Neural crest cell (in vitro differentiated cells): ENCODE data around the gene COIL. TPM values are rescaled to one million over a fixed set of nuclear protein-coding genes. Genes with fewer than 3 reads are reported as not detected.

Experiments
- DNase-seq: peaks from one replicate; pipeline ENCODE4 v3.0.0; 2021; ENCODE audit warnings: low read depth, mixed read lengths, low spot score
- H3K27ac Mint-ChIP-seq: one replicate; pipeline ENCODE4 v1.8.0; 2021; ENCODE audit warnings: mild to moderate bottlenecking, mixed read lengths; ENCODE audit not compliant: unreplicated experiment
- H3K27me3 Mint-ChIP-seq: 2 replicates; pipeline ENCODE4 v1.8.0; 2021; ENCODE audit warnings: low read depth, mild to moderate bottlenecking, mixed read lengths
- H3K36me3 Mint-ChIP-seq: 2 replicates; pipeline ENCODE4 v1.8.0; 2021; ENCODE audit warnings: low read depth, mild to moderate bottlenecking, mixed read lengths
- H3K4me1 Mint-ChIP-seq: 2 replicates; pipeline ENCODE4 v1.8.0; 2021; ENCODE audit warnings: mixed read lengths
- H3K4me3 Mint-ChIP-seq: one replicate; pipeline ENCODE4 v1.8.0; 2021; ENCODE audit warnings: mild to moderate bottlenecking, mixed read lengths
- H3K9me3 Mint-ChIP-seq: 2 replicates; pipeline ENCODE4 v1.8.0; 2021; ENCODE audit warnings: mixed read lengths
- total RNA-seq: library from RNA; stranded (reverse); gene quantifications from 2 replicates; pipeline ENCODE4 v1.2.1, GENCODE V29; 2021
- TF ChIP-seq, protein P1 (sequence below): fragments of 200-600 bp; sonication (generic); conservative IDR thresholded peaks from 2 replicates; pipeline ENCODE4 v1.5.0; 2021; ENCODE audit warnings: antibody characterized with exemption, mild to moderate bottlenecking

The COIL gene
- total RNA-seq, 1 donor from 2014 or later, result 24.1 TPM

GRCh38 chr17:56936697-56937322, 24.0 kb downstream of the COIL start:
- Mint-ChIP-seq H3K36me3 (peaks cover 50% of the 10 kb centered on the region), H3K4me1 (peaks cover 4% of the 10 kb centered on the region), H3K27ac (no peak overlapping the region), H3K9me3 (no peaks in the 10 kb centered on the region), H3K4me3 (no peak overlapping the region), H3K27me3 (no peaks in the 10 kb centered on the region)
- TF ChIP-seq, protein P1, sequence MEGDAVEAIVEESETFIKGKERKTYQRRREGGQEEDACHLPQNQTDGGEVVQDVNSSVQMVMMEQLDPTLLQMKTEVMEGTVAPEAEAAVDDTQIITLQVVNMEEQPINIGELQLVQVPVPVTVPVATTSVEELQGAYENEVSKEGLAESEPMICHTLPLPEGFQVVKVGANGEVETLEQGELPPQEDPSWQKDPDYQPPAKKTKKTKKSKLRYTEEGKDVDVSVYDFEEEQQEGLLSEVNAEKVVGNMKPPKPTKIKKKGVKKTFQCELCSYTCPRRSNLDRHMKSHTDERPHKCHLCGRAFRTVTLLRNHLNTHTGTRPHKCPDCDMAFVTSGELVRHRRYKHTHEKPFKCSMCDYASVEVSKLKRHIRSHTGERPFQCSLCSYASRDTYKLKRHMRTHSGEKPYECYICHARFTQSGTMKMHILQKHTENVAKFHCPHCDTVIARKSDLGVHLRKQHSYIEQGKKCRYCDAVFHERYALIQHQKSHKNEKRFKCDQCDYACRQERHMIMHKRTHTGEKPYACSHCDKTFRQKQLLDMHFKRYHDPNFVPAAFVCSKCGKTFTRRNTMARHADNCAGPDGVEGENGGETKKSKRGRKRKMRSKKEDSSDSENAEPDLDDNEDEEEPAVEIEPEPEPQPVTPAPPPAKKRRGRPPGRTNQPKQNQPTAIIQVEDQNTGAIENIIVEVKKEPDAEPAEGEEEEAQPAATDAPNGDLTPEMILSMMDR, result no peak
- no peak for DNase-seq

DNA sequence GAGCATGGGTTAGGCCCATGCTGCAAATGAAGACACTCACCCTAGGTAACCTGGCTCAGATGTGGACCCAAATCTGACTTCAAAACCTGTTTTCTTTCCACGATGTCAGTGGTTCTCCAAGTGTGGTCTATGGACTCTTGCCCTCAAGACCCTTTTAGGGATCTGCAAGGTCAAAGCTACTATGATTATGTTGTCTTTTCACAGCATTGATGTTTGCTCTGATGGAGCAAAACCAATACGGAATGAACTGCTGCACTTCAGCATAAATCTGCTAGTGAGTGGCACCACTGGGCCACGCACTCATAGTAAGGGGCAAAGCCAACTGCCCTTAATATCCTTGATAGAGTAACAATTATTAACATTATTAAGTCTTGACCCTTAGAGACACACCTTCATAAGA, 25.4 kb downstream of the COIL start:
- Mint-ChIP-seq H3K4me3 (no peak overlapping the region), H3K9me3 (peaks cover 2% of the 10 kb centered on the region)

GRCh38 chr17:56934280-56934679, 26.6 kb downstream of the COIL start:
- DNase-seq, result no peak
- TF ChIP-seq, protein P1, result no peak
- no peaks in the 10 kb centered on the region for H3K27me3 Mint-ChIP-seq
- H3K9me3 Mint-ChIP-seq, result peaks cover 4% of the 10 kb centered on the region
- peaks cover 58% of the 10 kb centered on the region for H3K36me3 Mint-ChIP-seq
- H3K27ac Mint-ChIP-seq, result no peak overlapping the region
- no peak overlapping the region for H3K4me3 Mint-ChIP-seq
- H3K4me1 Mint-ChIP-seq, result no peaks in the 10 kb centered on the region

More for the DNA sequence above, 25.4 kb downstream of the COIL start:
- H3K4me1 Mint-ChIP-seq, result peaks cover 4% of the 10 kb centered on the region
- no peak for DNase-seq
- H3K36me3 Mint-ChIP-seq, result peaks cover 54% of the 10 kb centered on the region
- TF ChIP-seq, protein P1, result no peak
- H3K27ac Mint-ChIP-seq, result no peak overlapping the region
- H3K27me3 Mint-ChIP-seq, result no peaks in the 10 kb centered on the region

DNA sequence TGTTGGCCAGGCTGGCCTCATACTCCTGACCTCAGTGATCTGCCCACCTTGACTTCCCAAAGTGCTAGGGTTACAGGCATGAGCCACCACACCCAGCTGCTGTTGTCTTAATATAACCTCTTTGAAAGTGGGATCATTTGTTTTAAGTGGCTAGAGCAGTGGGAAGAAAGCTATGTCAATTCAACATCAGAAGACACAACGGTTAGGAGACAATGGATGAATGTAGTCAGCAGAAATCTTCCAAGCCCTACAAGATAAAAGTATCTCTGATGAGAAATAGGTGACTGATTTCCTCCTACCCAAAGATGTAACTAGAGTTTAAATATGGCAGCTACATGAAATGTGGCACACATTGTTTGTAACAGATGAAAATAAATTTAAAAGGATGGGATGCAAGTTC, 27.0 kb downstream of the COIL start:
- H3K4me3 Mint-ChIP-seq, result no peak overlapping the region
- peaks cover 60% of the 10 kb centered on the region for H3K36me3 Mint-ChIP-seq
- H3K9me3 Mint-ChIP-seq, result peaks cover 4% of the 10 kb centered on the region
- H3K27me3 Mint-ChIP-seq, result no peaks in the 10 kb centered on the region
- no peak for DNase-seq
- H3K27ac Mint-ChIP-seq, result no peak overlapping the region
- TF ChIP-seq, protein P1, result no peak
- no peaks in the 10 kb centered on the region for H3K4me1 Mint-ChIP-seq

- Mint-ChIP-seq H3K4me1 (no peaks in the 10 kb centered on the region), H3K4me3 (no peak overlapping the region), H3K9me3 (peaks cover 6% of the 10 kb centered on the region), H3K36me3 (peaks cover 55% of the 10 kb centered on the region), H3K27ac (no peak overlapping the region), H3K27me3 (no peaks in the 10 kb centered on the region)
- TF ChIP-seq, protein P1, result no peak
- DNase-seq, result no peak
Measured at GRCh38 chr17:56933151-56933745, 27.6 kb downstream of the COIL start.
